ENCODE measurements around the gene SEMA3B. TPM values are rescaled to one million over a fixed set of nuclear protein-coding genes. Genes with fewer than 3 reads are reported as not detected.

Gene SEMA3B
- total and polyA plus RNA-seq, 4 donors = 39.6 to 95.7 (median 61.7) TPM

DNA sequence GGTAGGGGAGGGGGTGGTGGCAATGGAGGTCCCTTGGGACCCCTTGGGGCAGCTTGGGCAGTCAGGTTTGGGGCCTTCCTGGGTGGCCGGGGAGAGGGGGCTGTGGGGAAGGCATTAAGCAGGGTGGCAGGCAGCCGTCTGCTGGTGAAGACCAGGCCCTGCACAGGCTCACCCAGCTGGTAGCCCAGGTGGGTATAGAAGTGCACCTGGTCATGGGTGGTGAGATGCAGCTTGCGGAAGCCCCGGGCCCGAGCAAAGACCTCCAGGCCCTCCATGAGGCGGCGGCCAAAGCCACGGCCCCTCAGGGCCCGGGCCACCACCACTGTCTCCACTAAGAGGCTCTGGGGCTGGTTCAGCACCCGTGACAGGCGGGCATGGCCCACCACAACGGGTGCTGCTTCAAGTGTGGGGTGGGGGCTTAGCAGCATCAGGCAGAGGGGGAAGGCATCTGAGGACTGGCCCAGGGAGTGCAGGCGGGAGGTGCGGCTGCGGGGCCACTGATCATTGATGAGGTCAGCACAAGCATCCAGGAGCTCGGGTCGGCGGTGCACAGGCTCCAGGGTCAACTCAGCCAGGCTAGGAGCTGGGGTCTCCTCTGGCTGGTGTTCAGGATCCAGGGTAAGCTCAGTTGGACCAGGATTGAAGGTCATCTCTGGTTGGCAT lies 27.9 kb downstream of the SEMA3B start:
- H3K36me3 ChIP-seq (ENCODE audit: control insufficient read depth in 4 of 4, insufficient read depth in 4 of 4, low read length in 4 of 4) = peaks cover 0 to 4% (median 0%) of the 10 kb centered on the region in 4 donors
- no peak overlapping the region for H3K27ac ChIP-seq (ENCODE audit: low read depth in 1 of 2, low read length in 1 of 2)
- H3K27me3 ChIP-seq (ENCODE audit: control insufficient read depth in 3 of 3, insufficient read depth in 3 of 3, low read length in 2 of 3) = no peaks in the 10 kb centered on the region
- H3K9ac ChIP-seq (ENCODE audit: insufficient read depth in 1 of 2, low read length in 2 of 2) = no peak overlapping the region
- no peak overlapping the region for H3K4me3 ChIP-seq
- DNase-seq (peak in 1 of 3 donors; percentile 7), ATAC-seq (ENCODE audit: insufficient read depth, low FRiP score) (no peak)
- 95% methylated on average over 18 of the region's 18 CpGs for WGBS, 2 donors
- H3K4me1 ChIP-seq (ENCODE audit: control insufficient read depth in 5 of 5, insufficient read depth in 5 of 5, low read length in 5 of 5) = peaks cover 6 to 28% (median 12%) of the 10 kb centered on the region in 5 donors
- no peaks in the 10 kb centered on the region for H3K9me3 ChIP-seq (ENCODE audit: control insufficient read depth in 4 of 4, insufficient read depth in 3 of 4, low read length in 3 of 4)
- TF ChIP-seq, protein P1, sequence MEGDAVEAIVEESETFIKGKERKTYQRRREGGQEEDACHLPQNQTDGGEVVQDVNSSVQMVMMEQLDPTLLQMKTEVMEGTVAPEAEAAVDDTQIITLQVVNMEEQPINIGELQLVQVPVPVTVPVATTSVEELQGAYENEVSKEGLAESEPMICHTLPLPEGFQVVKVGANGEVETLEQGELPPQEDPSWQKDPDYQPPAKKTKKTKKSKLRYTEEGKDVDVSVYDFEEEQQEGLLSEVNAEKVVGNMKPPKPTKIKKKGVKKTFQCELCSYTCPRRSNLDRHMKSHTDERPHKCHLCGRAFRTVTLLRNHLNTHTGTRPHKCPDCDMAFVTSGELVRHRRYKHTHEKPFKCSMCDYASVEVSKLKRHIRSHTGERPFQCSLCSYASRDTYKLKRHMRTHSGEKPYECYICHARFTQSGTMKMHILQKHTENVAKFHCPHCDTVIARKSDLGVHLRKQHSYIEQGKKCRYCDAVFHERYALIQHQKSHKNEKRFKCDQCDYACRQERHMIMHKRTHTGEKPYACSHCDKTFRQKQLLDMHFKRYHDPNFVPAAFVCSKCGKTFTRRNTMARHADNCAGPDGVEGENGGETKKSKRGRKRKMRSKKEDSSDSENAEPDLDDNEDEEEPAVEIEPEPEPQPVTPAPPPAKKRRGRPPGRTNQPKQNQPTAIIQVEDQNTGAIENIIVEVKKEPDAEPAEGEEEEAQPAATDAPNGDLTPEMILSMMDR (IDR thresholded peaks at IDR 0.05; ENCODE audit: control extremely low read depth, extremely low read depth) = no peak

DNA sequence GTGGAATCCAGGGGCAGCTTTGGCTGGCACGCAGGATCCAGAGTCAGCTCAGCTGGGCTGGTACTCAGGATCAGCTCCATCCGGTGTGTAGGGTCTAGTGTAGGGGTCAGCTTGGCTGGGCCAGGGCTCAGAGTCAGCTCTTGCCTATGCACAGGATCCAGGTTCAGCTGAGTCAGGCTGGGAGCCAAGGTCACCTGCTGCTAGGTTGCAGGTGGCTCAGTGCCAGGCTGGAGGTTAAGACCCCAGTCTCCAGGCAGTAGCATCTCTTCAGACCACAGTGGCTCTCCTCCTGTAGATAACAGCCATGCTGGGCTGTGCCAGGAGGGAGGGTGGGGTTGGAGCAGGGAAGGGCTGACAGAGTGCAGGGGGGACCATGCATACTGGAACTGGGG lies 28.4 kb downstream of the SEMA3B start:
- H3K27ac ChIP-seq (ENCODE audit: low read depth in 1 of 2, low read length in 1 of 2) = peak overlapping the region in 1 of 2 donors; percentile 12
- no peak overlapping the region for H3K4me3 ChIP-seq
- 94 to 98% methylated on average over 2 of the region's 2 CpGs for WGBS, 2 donors
- H3K9ac ChIP-seq (ENCODE audit: insufficient read depth in 1 of 2, low read length in 2 of 2) = no peak overlapping the region
- no peaks in the 10 kb centered on the region for H3K27me3 ChIP-seq (ENCODE audit: control insufficient read depth in 3 of 3, insufficient read depth in 3 of 3, low read length in 2 of 3)
- no peak for DNase-seq
- no peak for ATAC-seq (ENCODE audit: insufficient read depth, low FRiP score)
- H3K36me3 ChIP-seq (ENCODE audit: control insufficient read depth in 4 of 4, insufficient read depth in 4 of 4, low read length in 4 of 4) = peaks cover 0 to 4% (median 0%) of the 10 kb centered on the region in 4 donors
- peaks cover 6 to 32% (median 12%) of the 10 kb centered on the region in 5 donors for H3K4me1 ChIP-seq (ENCODE audit: control insufficient read depth in 5 of 5, insufficient read depth in 5 of 5, low read length in 5 of 5)
- TF ChIP-seq, protein P1 (IDR thresholded peaks at IDR 0.05; ENCODE audit: control extremely low read depth, extremely low read depth) = no peak
- no peaks in the 10 kb centered on the region for H3K9me3 ChIP-seq (ENCODE audit: control insufficient read depth in 4 of 4, insufficient read depth in 3 of 4, low read length in 3 of 4)

DNA sequence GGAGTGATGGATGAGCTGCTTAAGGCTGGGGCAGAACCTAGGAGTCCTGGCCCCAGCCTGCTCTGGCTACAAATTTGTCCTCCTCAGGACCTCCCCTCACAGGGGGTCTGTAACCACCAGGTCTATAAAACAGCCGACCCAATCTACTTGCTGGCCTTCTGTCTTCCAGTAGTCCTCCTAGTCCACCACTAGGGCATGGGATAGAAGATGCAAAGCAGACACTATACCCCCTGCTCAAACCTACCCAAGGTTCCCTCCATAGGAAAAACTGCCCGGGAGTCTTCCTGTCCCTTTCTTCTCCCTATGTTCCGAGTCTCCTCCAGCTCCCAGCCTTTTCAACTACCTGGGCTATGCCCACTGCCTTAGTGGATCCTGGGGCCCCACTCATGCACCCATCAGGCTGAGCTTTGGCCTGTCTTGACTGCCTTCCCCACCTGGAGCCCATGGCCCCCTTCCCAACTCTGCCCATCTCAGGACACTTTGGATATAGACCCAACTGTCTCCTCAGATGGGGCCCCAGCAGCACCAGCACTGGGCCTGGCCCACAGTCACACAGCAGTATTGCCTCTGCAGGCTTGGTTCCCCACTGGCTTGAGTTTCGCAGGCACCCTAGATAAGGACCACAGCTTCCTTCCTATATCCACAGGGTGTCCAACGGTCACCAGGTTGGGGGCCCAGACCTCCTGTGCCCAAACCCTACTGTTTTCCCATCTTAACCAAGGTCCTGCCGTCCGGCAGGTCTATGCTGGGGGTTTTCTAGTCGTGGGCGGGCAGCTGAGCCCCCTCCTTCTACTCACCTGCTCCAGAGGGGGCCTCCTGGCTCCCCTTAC lies 29.2 kb downstream of the SEMA3B start:
- no peaks in the 10 kb centered on the region for H3K27me3 ChIP-seq (ENCODE audit: control insufficient read depth in 3 of 3, insufficient read depth in 3 of 3, low read length in 2 of 3)
- DNase-seq (no peak), ATAC-seq (ENCODE audit: insufficient read depth, low FRiP score) (no peak)
- 24 to 40% methylated on average over 9 of the region's 9 CpGs for WGBS, 2 donors
- no peaks in the 10 kb centered on the region for H3K9me3 ChIP-seq (ENCODE audit: control insufficient read depth in 4 of 4, insufficient read depth in 3 of 4, low read length in 3 of 4)
- TF ChIP-seq, protein P1 (IDR thresholded peaks at IDR 0.05; ENCODE audit: control extremely low read depth, extremely low read depth) = no peak
- no peak overlapping the region for H3K4me3 ChIP-seq
- peak overlapping the region in 1 of 2 donors; percentile 84 for H3K9ac ChIP-seq (ENCODE audit: insufficient read depth in 1 of 2, low read length in 2 of 2)
- peak overlapping the region; percentile 81 to 86 for H3K27ac ChIP-seq (ENCODE audit: low read depth in 1 of 2, low read length in 1 of 2)
- peaks cover 0 to 4% (median 0%) of the 10 kb centered on the region in 4 donors for H3K36me3 ChIP-seq (ENCODE audit: control insufficient read depth in 4 of 4, insufficient read depth in 4 of 4, low read length in 4 of 4)
- H3K4me1 ChIP-seq (ENCODE audit: control insufficient read depth in 5 of 5, insufficient read depth in 5 of 5, low read length in 5 of 5) = peaks cover 9 to 27% (median 13%) of the 10 kb centered on the region in 5 donors
